Effector CD8-positive, alpha-beta T cell (primary cell): Measurements from ENCODE around the gene IGLL1.
"Not testable (repeated sequence)": the region's sequence is repeated elsewhere in the genome, so short reads cannot be mapped to it uniquely, and the experiment has no call there.

Source experiments
- DNase-seq: peaks from one replicate; lab custom pipeline; 2025; lab: John Stamatoyannopoulos, UW

Gene IGLL1

DNA sequence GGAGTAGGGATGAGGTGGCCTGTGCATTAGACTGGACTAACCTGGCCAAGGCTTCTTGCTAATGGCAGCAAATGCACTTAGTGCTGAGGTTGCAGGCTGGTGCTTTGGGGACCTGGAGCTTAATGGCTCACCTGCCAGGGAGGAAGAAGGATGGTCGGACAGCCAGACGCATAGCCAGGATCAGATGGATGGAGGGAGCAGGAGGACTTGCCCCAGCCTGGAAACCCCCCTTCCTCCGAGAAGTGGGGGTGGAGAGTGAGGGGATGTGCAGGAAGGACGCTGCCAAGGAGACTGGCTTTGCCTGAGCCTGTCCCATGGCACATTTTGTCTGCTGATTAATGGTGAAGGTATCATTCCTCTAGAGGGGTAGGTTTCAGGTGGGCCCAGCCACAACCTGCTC lies 17.9 kb downstream of the IGLL1 start:
- no peak for DNase-seq

DNA sequence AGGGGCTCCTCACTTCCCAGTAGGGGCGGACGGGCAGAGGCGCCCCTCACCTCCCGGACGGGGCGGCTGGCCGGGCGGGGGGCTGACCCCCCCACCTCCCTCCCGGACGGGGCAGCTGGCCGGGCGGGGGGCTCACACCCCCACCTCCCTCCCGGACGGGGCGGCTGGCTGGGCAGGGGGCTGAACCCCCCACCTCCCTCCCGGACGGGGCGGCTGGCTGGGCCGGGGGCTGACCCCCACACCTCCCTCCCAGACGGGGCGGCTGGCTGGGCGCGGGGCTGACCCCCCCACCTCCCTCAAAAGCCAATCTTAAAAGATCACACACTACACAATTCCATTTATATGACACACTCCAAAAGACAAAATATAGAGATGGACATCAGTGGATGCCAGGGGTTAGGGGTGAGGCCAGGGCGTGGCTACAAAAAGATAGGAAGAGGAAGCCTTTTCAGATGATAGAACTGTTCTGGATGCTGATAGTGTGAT lies 19.0 kb downstream of the IGLL1 start:
- DNase-seq: not testable (repeated sequence)

GRCh38 chr22:23560215-23560614 lies 19.9 kb downstream of the IGLL1 start:
- not testable (repeated sequence) for DNase-seq

GRCh38 chr22:23557467-23557866 lies 22.6 kb downstream of the IGLL1 start:
- no peak for DNase-seq

GRCh38 chr22:23557036-23557435 lies 23.1 kb downstream of the IGLL1 start:
- no peak for DNase-seq

GRCh38 chr22:23556026-23556620 lies 24.0 kb downstream of the IGLL1 start:
- no peak for DNase-seq

DNA sequence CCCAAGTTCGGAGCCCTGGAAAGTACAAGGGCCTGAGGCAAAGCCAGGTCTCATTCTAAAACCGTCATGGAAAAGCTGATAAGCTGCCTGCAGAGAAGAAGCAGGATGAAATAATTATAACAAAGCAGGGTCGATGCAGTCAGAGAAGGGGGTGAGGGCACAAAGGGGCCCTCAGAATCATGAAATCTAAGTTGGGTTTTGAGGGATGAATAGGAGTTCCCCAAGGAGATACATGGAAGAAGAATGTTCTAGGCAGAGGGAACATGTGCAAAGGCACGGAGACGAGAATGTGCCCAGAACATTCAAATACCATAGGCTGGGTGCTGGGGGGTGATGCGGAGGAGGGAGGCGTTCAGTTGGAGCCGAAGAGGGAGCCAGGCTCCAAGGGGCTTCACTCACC lies 25.0 kb downstream of the IGLL1 start:
- no peak for DNase-seq

DNA sequence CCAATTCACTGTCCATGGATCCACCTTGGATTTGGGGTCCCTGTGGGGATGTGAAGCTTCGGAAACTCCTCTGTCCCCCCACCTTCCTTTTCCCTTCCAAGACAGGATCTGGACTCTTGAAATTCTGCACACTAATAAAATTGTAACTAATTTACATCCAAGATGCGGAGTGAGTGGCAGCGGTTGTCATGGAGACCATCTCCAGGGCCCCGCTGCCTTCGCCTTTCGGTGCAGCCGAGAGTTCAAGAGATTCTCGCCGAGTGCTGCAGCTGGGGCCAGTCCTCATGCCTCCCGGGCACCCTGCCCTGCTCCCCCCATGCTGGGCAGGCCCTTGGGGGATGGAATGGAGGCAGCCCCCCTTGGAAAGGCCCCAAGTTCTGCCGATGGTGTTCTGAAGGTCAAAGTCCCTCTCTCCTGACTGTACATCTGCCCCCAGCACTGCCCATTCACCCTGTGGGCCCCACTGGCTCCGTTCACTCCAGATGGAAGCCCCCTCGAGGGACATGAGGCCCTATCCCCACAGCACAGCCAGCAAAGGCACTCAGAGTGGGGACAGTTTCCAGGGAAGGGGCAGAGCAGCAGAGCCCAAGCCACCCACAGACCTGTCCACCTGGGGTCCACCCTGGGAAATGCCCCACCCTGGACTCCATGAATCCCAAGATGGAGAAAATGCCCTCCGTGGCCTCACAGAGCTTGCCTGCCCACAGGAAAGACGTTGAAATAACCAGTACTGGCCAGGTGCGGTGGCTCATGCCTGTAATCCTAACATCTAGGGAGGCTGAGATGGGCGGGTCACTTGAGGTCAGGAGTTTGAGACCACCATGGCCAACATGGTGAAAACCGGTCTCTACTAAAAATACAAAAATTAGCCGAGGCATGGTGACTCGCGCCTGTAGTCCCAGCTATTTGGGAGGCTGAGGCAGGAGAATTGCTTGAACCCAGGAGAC lies 25.9 kb downstream of the IGLL1 start:
- DNase-seq: no peak

GRCh38 chr22:23553438-23553837 lies 26.7 kb downstream of the IGLL1 start:
- DNase-seq: no peak

DNA sequence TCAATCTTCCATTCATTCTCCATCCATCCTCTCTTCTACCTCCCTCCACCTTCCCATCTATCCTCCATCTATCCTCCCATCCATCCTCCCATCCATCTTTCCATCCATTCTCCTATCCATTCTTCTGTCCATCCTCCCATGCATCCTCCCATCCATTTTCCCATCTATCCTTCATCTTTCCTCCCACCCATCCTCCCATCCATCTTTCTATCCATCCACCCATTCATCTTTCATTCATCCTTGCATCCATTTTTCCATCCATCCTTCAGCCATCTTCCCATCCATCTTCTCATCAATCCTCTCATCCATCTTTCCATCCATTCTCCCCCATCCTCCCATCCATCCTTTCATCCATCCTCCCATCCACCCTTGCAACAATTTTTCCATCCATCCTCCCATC lies 27.5 kb downstream of the IGLL1 start:
- DNase-seq: no peak

DNA sequence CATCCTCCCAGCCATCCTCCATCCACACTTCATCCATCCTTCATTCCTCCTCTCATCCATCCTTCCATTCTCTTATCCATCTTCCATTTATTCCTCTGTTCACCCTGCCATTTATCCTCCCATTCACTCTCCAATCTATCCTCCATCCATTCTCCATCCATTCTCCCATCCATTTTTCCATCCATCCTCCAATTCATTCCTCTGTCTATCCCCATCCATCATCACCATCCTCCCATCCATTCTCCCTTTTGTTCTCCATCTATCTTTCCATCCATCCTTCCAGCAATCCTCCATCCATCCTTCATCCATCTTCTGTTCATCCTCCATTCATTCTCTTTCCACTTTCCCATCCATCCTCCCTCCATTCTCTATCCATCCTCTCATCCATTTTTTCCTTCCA lies 28.7 kb downstream of the IGLL1 start:
- DNase-seq: no peak

DNA sequence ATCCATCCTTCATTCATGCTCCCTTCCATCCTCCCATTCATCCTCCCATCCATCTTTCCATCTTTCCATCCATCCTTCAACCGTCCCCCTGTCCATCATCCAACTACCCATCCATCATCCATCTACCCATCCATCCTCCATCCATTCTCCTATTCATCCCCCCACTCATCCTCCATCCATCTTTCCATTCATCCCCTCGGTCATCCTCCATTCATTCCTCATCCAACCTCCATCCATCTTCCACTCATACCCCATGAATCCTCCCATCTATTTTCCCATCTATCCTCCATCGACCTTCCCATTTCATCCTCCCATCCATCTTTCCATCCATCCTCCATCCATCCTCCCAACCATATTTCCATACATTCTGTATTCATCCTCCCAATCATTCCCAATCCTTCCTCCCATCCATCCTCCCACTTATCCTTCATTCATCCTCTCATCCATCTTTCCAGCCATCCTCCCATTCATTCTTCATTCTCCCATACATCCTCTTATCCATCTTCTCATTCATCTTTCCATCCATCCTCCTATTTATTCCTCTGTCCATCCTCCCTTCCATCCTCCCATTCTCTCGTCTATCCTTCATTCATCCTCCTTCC lies 29.9 kb downstream of the IGLL1 start:
- no peak for DNase-seq

GRCh38 chr22:23549198-23549595 lies 30.9 kb downstream of the IGLL1 start:
- DNase-seq: no peak

DNA sequence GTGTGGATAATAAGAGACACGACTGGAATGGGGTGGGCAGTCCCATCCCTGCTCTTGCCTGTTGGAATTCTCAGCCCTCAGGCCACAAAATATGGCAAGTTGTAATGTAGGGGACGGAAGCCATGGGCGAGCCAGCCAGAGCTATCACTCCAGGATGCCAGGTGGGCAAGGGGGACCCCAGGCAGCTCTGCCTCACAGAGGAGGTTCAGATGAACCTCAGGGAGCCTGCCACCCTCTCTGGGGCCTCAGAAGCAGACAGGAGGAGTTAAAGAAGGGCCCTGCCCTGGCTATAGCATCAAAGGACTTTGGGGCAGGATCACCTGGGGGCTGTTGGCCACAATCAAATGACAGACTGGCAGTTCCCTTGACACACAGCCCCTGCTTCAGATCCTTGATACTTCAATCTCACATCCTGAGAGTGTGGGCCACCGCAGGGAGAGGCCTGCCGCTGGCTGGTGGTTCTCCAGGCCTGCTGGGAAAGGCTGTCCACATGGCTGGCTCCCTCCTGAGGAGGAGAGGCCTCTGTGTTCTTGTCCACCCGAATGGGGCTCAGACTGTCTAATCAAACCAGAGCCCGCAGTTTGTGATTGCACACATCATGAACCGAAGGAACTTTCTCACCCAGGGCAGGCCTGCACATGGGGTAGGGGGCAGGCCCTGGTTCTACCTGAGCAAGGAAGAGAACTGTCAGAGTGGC lies 31.4 kb downstream of the IGLL1 start:
- no peak for DNase-seq

DNA sequence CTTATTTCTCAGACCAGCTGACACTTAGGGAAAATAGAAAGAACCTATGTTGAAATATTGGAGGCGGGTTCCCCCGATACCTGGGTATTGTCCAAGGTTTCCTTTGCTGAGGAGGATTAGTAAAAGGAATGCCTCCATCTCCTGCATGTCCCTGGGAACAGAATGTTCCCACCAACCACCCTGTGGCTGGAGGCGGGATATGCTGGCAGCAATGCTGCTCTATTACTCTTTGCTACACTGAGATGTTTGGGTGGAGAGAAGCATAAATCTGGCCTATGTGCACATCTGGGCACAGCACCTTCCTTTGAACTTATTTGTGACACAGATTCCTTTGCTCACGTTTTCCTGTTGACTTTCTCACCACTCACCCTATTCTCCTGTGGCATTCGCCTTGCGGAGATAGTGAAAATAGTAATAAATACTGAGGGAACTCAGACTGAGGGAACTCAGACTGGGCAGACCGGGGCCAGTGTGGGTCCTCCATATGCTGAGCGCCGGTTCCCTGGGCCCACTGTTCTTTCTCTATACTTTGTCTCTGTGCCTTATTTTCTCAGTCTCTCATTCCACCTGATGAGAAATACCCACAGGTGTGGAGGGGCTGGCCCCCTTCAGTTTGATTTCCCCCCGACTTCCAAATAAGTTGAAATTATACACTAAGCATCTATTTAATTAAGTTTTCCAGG lies 32.1 kb downstream of the IGLL1 start:
- no peak for DNase-seq

- DNase-seq: not testable (repeated sequence)
Observed at GRCh38 chr22:23547382-23547781, 32.7 kb downstream of the IGLL1 start.

DNA sequence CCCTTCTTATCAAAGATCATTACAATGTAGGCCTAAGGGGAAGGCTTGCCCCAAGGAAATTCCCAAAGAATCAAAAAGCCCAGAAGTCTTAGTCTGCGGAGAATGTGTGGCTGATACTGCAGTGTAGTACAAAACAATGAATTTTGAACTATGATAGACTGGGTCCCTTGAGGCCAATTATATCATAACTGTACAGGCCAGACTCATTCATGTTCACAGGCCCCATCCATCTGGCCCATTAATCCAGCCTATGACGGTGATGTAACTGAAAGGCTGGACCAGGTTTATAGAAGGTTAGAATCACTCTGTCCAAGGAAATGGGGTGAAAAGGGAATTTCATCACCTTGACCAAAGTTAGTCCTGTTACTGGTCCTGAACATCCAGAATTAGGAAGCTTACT lies 35.2 kb downstream of the IGLL1 start:
- DNase-seq: no peak

- DNase-seq: not testable (repeated sequence)
Observed at GRCh38 chr22:23543506-23544000, 36.5 kb downstream of the IGLL1 start.

GRCh38 chr22:23542933-23543332 lies 37.2 kb downstream of the IGLL1 start:
- no peak for DNase-seq

DNA sequence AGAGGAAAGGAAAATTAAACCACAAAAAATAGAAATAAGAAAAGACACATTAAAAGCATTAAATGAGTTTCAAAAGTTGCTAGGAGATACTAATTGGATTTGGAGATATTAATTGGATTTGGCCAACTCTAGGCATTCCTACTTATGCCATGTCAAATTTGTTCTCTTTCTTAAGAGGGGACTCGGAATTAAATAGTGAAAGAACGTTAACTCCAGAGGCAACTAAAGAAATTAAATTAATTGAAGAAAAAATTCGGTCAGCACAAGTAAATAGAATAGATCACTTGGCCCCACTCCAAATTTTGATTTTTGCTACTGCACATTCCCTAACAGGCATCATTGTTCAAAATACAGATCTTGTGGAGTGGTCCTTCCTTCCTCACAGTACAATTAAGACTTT lies 37.7 kb downstream of the IGLL1 start:
- DNase-seq: not testable (repeated sequence)

DNA sequence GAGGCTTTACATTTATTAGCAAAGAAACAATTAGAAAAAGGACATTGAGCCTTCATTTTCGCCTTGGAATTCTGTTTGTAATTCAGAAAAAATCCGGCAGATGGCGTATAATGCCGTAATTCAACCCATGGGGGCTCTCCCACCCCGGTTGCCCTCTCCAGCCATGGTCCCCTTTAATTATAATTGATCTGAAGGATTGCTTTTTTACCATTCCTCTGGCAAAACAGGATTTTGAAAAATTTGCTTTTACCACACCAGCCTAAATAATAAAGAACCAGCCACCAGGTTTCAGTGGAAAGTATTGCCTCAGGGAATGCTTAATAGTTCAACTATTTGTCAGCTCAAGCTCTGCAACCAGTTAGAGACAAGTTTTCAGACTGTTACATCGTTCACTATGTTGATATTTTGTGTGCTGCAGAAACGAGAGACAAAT lies 38.2 kb downstream of the IGLL1 start:
- not testable (repeated sequence) for DNase-seq
